DND-41 (cell line): ENCODE measurements around the gene DENND6B.

Experiments
- CTCF ChIP-seq: IDR thresholded peaks from 2 replicates; pipeline ENCODE4 v1.5.1; 2012; ENCODE audit warnings: borderline replicate concordance, low read length, moderate library complexity, mild to moderate bottlenecking; ENCODE audit not compliant: poor library complexity, severe bottlenecking; ENCODE audit errors: extremely low read depth
- EZH2 ChIP-seq: IDR thresholded peaks from 3 replicates; pipeline ENCODE4 v1.6.1; 2012; ENCODE audit warnings: borderline replicate concordance, low read depth, mild to moderate bottlenecking, moderate library complexity, low read length, inconsistent platforms; ENCODE audit not compliant: severe bottlenecking

- TF ChIP-seq EZH2 = no peak
- no peak for TF ChIP-seq CTCF
Measured at GRCh38 chr22:50261615-50262459, 65.0 kb downstream of the DENND6B start, which contains the start of gene MAPK12.
